HT1080 (cell line): ENCODE results near the gene BMPR1B. TPM values are rescaled to one million over a fixed set of nuclear protein-coding genes. Genes with fewer than 3 reads are reported as not detected.
"Not testable (repeated sequence)": the region's sequence is repeated elsewhere in the genome, so short reads cannot be mapped to it uniquely, and the experiment has no call there.

Experiments used
- DNase-seq: peaks from one replicate; pipeline ENCODE4 v3.0.0-alpha.2; 2015; ENCODE audit warnings: low read depth
- total RNA-seq: library from RNA; depleted of rRNA; stranded (reverse); fragments of >200 nt; shearing (Covaris generic); gene quantifications from 2 replicates; pipeline ENCODE4 v1.2.3, GENCODE V29; 2014

Gene BMPR1B
- total RNA-seq, 1 experiment from 2014 or later: 3.2 TPM

- no peak for DNase-seq
Measured at GRCh38 chr4:94831607-94832006, 73.9 kb downstream of the BMPR1B start.

- not testable (repeated sequence) for DNase-seq
Measured at GRCh38 chr4:94832329-94832728, 74.6 kb downstream of the BMPR1B start.

- DNase-seq: no peak
Measured at GRCh38 chr4:94833394-94833793, 75.6 kb downstream of the BMPR1B start.

GRCh38 chr4:94834501-94834900, 76.7 kb downstream of the BMPR1B start:
- DNase-seq: no peak

GRCh38 chr4:94841166-94841863, 83.6 kb downstream of the BMPR1B start:
- not testable (repeated sequence) for DNase-seq

- no peak for DNase-seq
Measured at GRCh38 chr4:94841864-94842221, 84.1 kb downstream of the BMPR1B start.

- no peak for DNase-seq
Measured at GRCh38 chr4:94843216-94843615, 85.5 kb downstream of the BMPR1B start.

GRCh38 chr4:94848326-94848725, 90.6 kb downstream of the BMPR1B start:
- no peak for DNase-seq

- DNase-seq: no peak
Measured at GRCh38 chr4:94849901-94850300, 92.1 kb downstream of the BMPR1B start.

- no peak for DNase-seq
Measured at GRCh38 chr4:94852616-94853015, 94.9 kb downstream of the BMPR1B start.

- DNase-seq: no peak
Measured at GRCh38 chr4:94856030-94856429, 98.3 kb downstream of the BMPR1B start.

GRCh38 chr4:94870146-94870545, 112.4 kb downstream of the BMPR1B start:
- no peak for DNase-seq

- DNase-seq: no peak
Measured at GRCh38 chr4:94871644-94872305, 114.0 kb downstream of the BMPR1B start.

- DNase-seq: no peak
Measured at GRCh38 chr4:94877973-94878372, 120.2 kb downstream of the BMPR1B start.

GRCh38 chr4:94880956-94881355, 123.2 kb downstream of the BMPR1B start:
- DNase-seq: no peak

- no peak for DNase-seq
Measured at GRCh38 chr4:94882756-94883155, 125.0 kb downstream of the BMPR1B start.

GRCh38 chr4:94887027-94887426, 129.3 kb downstream of the BMPR1B start:
- DNase-seq: no peak

GRCh38 chr4:94889523-94889922, 131.8 kb downstream of the BMPR1B start:
- no peak for DNase-seq

- DNase-seq: peak; percentile 65
Measured at GRCh38 chr4:94889946-94890345, 132.2 kb downstream of the BMPR1B start.

- no peak for DNase-seq
Measured at GRCh38 chr4:94890579-94890978, 132.8 kb downstream of the BMPR1B start.

GRCh38 chr4:94892051-94892450, 134.3 kb downstream of the BMPR1B start:
- no peak for DNase-seq

GRCh38 chr4:94895081-94895480, 137.3 kb downstream of the BMPR1B start:
- no peak for DNase-seq

GRCh38 chr4:94897023-94897422, 139.3 kb downstream of the BMPR1B start:
- no peak for DNase-seq
